Activated naive CD8-positive, alpha-beta T cell (primary cell): ENCODE measurements around the gene KCNK4.

ENCODE experiments used
- H3K27ac Mint-ChIP-seq: one replicate; pipeline ENCODE4 v1.8.0; 2021; ENCODE audit warnings: mixed read lengths
- H3K27me3 Mint-ChIP-seq: one replicate; pipeline ENCODE4 v1.8.0; 2021; ENCODE audit warnings: mixed read lengths
- H3K36me3 Mint-ChIP-seq: one replicate; pipeline ENCODE4 v1.8.0; 2021; ENCODE audit warnings: mixed read lengths
- H3K4me1 Mint-ChIP-seq: one replicate; pipeline ENCODE4 v1.8.0; 2021; ENCODE audit warnings: low read depth, mixed read lengths
- H3K4me3 Mint-ChIP-seq: one replicate; pipeline ENCODE4 v1.8.0; 2021; ENCODE audit warnings: mild to moderate bottlenecking, mixed read lengths
- H3K9me3 Mint-ChIP-seq: one replicate; pipeline ENCODE4 v1.8.0; 2021; ENCODE audit warnings: low read depth, mixed read lengths

The KCNK4 gene

GRCh38 chr11:64331569-64332371, 40.7 kb downstream of the KCNK4 start:
- peak overlapping the region; percentile 73 for H3K27ac Mint-ChIP-seq
- peak overlapping the region; percentile 56 for H3K4me3 Mint-ChIP-seq

GRCh38 chr11:64333556-64333955, 42.5 kb downstream of the KCNK4 start:
- Mint-ChIP-seq H3K27me3 (no peaks in the 10 kb centered on the region), H3K36me3 (no peaks in the 10 kb centered on the region), H3K27ac (no peak overlapping the region)

More at GRCh38 chr11:64331569-64332371, 40.7 kb downstream of the KCNK4 start:
- Mint-ChIP-seq H3K4me1 (peaks cover 12% of the 10 kb centered on the region), H3K27me3 (no peaks in the 10 kb centered on the region), H3K36me3 (peaks cover 2% of the 10 kb centered on the region), H3K9me3 (no peaks in the 10 kb centered on the region)

GRCh38 chr11:64334764-64335735, 43.9 kb downstream of the KCNK4 start:
- Mint-ChIP-seq H3K9me3 (no peaks in the 10 kb centered on the region), H3K27ac (no peak overlapping the region), H3K27me3 (no peaks in the 10 kb centered on the region), H3K4me1 (peaks cover 32% of the 10 kb centered on the region), H3K36me3 (no peaks in the 10 kb centered on the region), H3K4me3 (no peak overlapping the region)

More at GRCh38 chr11:64333556-64333955, 42.5 kb downstream of the KCNK4 start:
- Mint-ChIP-seq H3K4me1 (peaks cover 22% of the 10 kb centered on the region), H3K4me3 (no peak overlapping the region), H3K9me3 (no peaks in the 10 kb centered on the region)

GRCh38 chr11:64337538-64338249, 46.6 kb downstream of the KCNK4 start:
- Mint-ChIP-seq H3K4me1 (peaks cover 39% of the 10 kb centered on the region), H3K27ac (peak overlapping the region; percentile 68), H3K27me3 (no peaks in the 10 kb centered on the region), H3K36me3 (no peaks in the 10 kb centered on the region), H3K4me3 (peak overlapping the region; percentile 23), H3K9me3 (no peaks in the 10 kb centered on the region)

- peak overlapping the region; percentile 92 for H3K4me3 Mint-ChIP-seq
- H3K9me3 Mint-ChIP-seq: no peaks in the 10 kb centered on the region
- no peaks in the 10 kb centered on the region for H3K27me3 Mint-ChIP-seq
- peak overlapping the region; percentile 91 for H3K27ac Mint-ChIP-seq
- H3K4me1 Mint-ChIP-seq: peaks cover 39% of the 10 kb centered on the region
- H3K36me3 Mint-ChIP-seq: no peaks in the 10 kb centered on the region
Observed at GRCh38 chr11:64338716-64339115, 47.6 kb downstream of the KCNK4 start.

GRCh38 chr11:64339286-64339685, 48.2 kb downstream of the KCNK4 start:
- Mint-ChIP-seq H3K4me1 (peaks cover 39% of the 10 kb centered on the region), H3K36me3 (no peaks in the 10 kb centered on the region), H3K9me3 (no peaks in the 10 kb centered on the region), H3K27me3 (no peaks in the 10 kb centered on the region), H3K4me3 (peak overlapping the region; percentile 92), H3K27ac (peak overlapping the region; percentile 91)

GRCh38 chr11:64339754-64340408, 48.8 kb downstream of the KCNK4 start, which contains the start of gene CCDC88B:
Gene CCDC88B, plus strand, starts transcription at chr11:64340204. Its CDS starts 63 bp downstream, at chr11:64340267.
- peak within 1 kb of the TSS; percentile 91 for H3K27ac Mint-ChIP-seq
- H3K27me3 Mint-ChIP-seq: no peaks in the 10 kb centered on the region

GRCh38 chr11:64340671-64341335, 49.7 kb downstream of the KCNK4 start:
- Mint-ChIP-seq H3K27ac (peak overlapping the region; percentile 91), H3K4me3 (peak overlapping the region; percentile 92), H3K9me3 (no peaks in the 10 kb centered on the region), H3K27me3 (no peaks in the 10 kb centered on the region), H3K4me1 (peaks cover 38% of the 10 kb centered on the region), H3K36me3 (peaks cover 3% of the 10 kb centered on the region)

More at GRCh38 chr11:64339754-64340408, 48.8 kb downstream of the KCNK4 start, which contains the start of gene CCDC88B:
- H3K9me3 Mint-ChIP-seq: no peaks in the 10 kb centered on the region
- H3K36me3 Mint-ChIP-seq: no peaks in the 10 kb centered on the region
- H3K4me1 Mint-ChIP-seq: peaks cover 39% of the 10 kb centered on the region
- peak within 1 kb of the TSS; percentile 92 for H3K4me3 Mint-ChIP-seq

GRCh38 chr11:64341429-64341828, 50.3 kb downstream of the KCNK4 start:
- Mint-ChIP-seq H3K4me3 (peak overlapping the region; percentile 92), H3K9me3 (no peaks in the 10 kb centered on the region), H3K27me3 (no peaks in the 10 kb centered on the region), H3K4me1 (peaks cover 38% of the 10 kb centered on the region), H3K27ac (no peak overlapping the region), H3K36me3 (peaks cover 3% of the 10 kb centered on the region)

GRCh38 chr11:64341851-64342791, 51.0 kb downstream of the KCNK4 start:
- no peak overlapping the region for H3K27ac Mint-ChIP-seq
- peaks cover 3% of the 10 kb centered on the region for H3K36me3 Mint-ChIP-seq

GRCh38 chr11:64342869-64343745, 52.0 kb downstream of the KCNK4 start:
- H3K9me3 Mint-ChIP-seq: no peaks in the 10 kb centered on the region
- H3K27me3 Mint-ChIP-seq: no peaks in the 10 kb centered on the region
- no peak overlapping the region for H3K4me3 Mint-ChIP-seq
- no peak overlapping the region for H3K27ac Mint-ChIP-seq
- H3K4me1 Mint-ChIP-seq: peaks cover 31% of the 10 kb centered on the region
- H3K36me3 Mint-ChIP-seq: peaks cover 3% of the 10 kb centered on the region

More at GRCh38 chr11:64341851-64342791, 51.0 kb downstream of the KCNK4 start:
- Mint-ChIP-seq H3K4me3 (peak overlapping the region; percentile 61), H3K4me1 (peaks cover 38% of the 10 kb centered on the region), H3K27me3 (no peaks in the 10 kb centered on the region), H3K9me3 (no peaks in the 10 kb centered on the region)
